GM12878 (cell line): ENCODE results near the gene VCX2. TPM values are rescaled to one million over a fixed set of nuclear protein-coding genes. Genes with fewer than 3 reads are reported as not detected.
"Not testable (repeated sequence)": the region's sequence is repeated elsewhere in the genome, so short reads cannot be mapped to it uniquely, and the experiment has no call there.

ENCODE experiments used
- ATAC-seq: fragments of 200-7000 bp; cut with Tn5 transposase; 3 replicates; pipeline ENCODE4 v1.9.1; 2020; ENCODE audit warnings: mild to moderate bottlenecking, moderate library complexity
- BruUV-seq: library from RNA; stranded (reverse); fragments of 400-500 nt; replicated peaks from 2 replicates; lab custom pipeline; 2021; lab: Mats Ljungman, UMichigan
- CTCF ChIA-PET: fragments of 300-600 bp; sonication (Branson Sonifier 250); formaldehyde crosslinking; extraction: SDS; loops from one replicate; lab custom pipeline; 2021; ENCODE audit warnings: inconsistent platforms; lab: Yijun Ruan, JAX
- POLR2A ChIA-PET: fragments of 350-600 bp; formaldehyde crosslinking; extraction: SDS; loops from one replicate; lab custom pipeline; 2021; ENCODE audit warnings: inconsistent platforms; lab: Charles Lee
- RAD21 ChIA-PET: fragments of 300-600 bp; sonication (Branson Sonifier 250); formaldehyde crosslinking; loops from one replicate; lab custom pipeline; 2023; ENCODE audit warnings: antibody characterized with exemption; ENCODE audit not compliant: unreplicated experiment; lab: Charles Lee
- SMC1A ChIA-PET: fragments of 300-600 bp; sonication (Branson Sonifier 250); formaldehyde crosslinking; loops from one replicate; lab custom pipeline; 2023; ENCODE audit not compliant: unreplicated experiment, uncharacterized antibody; lab: Charles Lee
- DNase-seq: peaks from one replicate; pipeline ENCODE4 v3.0.0-alpha.2; 2011; ENCODE audit warnings: low read depth, low spot score
- FAIRE-seq: peaks from 3 replicates; lab custom pipeline; 2011; peaks lifted over from hg19 to GRCh38; lab: Jason Lieb, UNC
- H2AFZ ChIP-seq: 2 replicates; pipeline ENCODE4 v1.6.0; 2011; ENCODE audit warnings: low read depth, low read length, control low read depth; ENCODE audit not compliant: control insufficient read depth
- H3K27ac ChIP-seq: 2 replicates; pipeline ENCODE4 v1.5.1; 2011; ENCODE audit warnings: control low read depth; ENCODE audit not compliant: control insufficient read depth, insufficient read depth
- H3K27me3 ChIP-seq, 2 experiments: replicated peaks in 1 of 2; 2 replicates each; pipeline versions ENCODE4 v1.6.0 to v1.6.1; 2011; ENCODE audit warnings: low read length in 1 of 2; ENCODE audit not compliant: control insufficient read depth in 2 of 2, insufficient read depth in 2 of 2
- H3K36me3 ChIP-seq, 2 experiments: 2 replicates each; pipeline ENCODE4 v1.5.1; 2011; ENCODE audit warnings: low read length in 1 of 2; ENCODE audit not compliant: control insufficient read depth in 2 of 2, insufficient read depth in 2 of 2
- H3K4me1 ChIP-seq: 2 replicates; pipeline ENCODE4 v1.6.1; 2011; ENCODE audit warnings: mild to moderate bottlenecking, low read length, moderate library complexity, mixed read lengths; ENCODE audit not compliant: control insufficient read depth, insufficient read depth
- H3K4me2 ChIP-seq: 2 replicates; pipeline ENCODE4 v1.6.0; 2011; ENCODE audit warnings: control low read depth; ENCODE audit not compliant: control insufficient read depth, insufficient read depth
- H3K4me3 ChIP-seq: fragments of 200-600 bp; sonication (generic); 2 replicates; pipeline ENCODE4 v1.5.1; 2016
- H3K79me2 ChIP-seq: 2 replicates; pipeline ENCODE4 v1.6.0; 2011; ENCODE audit warnings: low read length; ENCODE audit not compliant: control insufficient read depth, insufficient read depth
- H3K9ac ChIP-seq: 2 replicates; pipeline ENCODE4 v1.8.0; 2011; ENCODE audit warnings: low read length, control low read depth, mixed read lengths; ENCODE audit not compliant: control insufficient read depth, insufficient read depth
- H3K9me3 ChIP-seq: replicated peaks from 3 replicates; pipeline ENCODE4 v1.5.1; 2011; ENCODE audit warnings: mild to moderate bottlenecking, low read length; ENCODE audit not compliant: control insufficient read depth, insufficient read depth
- H4K20me1 ChIP-seq: 2 replicates; pipeline ENCODE4 v1.6.0; 2011; ENCODE audit not compliant: control insufficient read depth, insufficient read depth
- WGBS: methylation state at CpG from one replicate; pipeline ENCODE4 v1.1.6; 2016; ENCODE audit warnings: low lambda C conversion rate; ENCODE audit not compliant: insufficient replicate concordance, insufficient coverage; ENCODE audit errors: missing lambda C conversion rate; 5-methylcytosine and 5-hydroxymethylcytosine counted together
- in situ Hi-C: fragments of 300-500 bp; cut with MboI; formaldehyde crosslinking; loops from 9 replicates; pipeline ENCODE4 v1.14.3; 2018; ENCODE audit warnings: mixed read lengths
- intact Hi-C: fragments of 100-400 bp; cut with micrococcal nuclease; formaldehyde crosslinking; loops from one replicate; pipeline ENCODE4 v1.14.2; 2022; ENCODE audit not compliant: unreplicated experiment
- microRNA counts: library from miRNA; unstranded; fragments of <30 nt; microRNA quantifications from one replicate; lab custom pipeline; 2016
- microRNA-seq: library from miRNA; unstranded; fragments of <30 nt; microRNA quantifications from one replicate; pipeline ENCODE4, GENCODE V29; 2018
- polyA plus RNA-seq, 11 experiments: library from polyadenylated mRNA; depleted of rRNA in 4 of 11; unstranded in 6 of 11; stranded (reverse) in 5 of 11; fragments of >200 nt; fragmentation: Nextera tagmentation in 4 of 11; fragmentation: Illumina TruSeq in 1 of 11; extraction: Ambion mirVana in 4 of 11; extraction: Trizol in 1 of 11; gene quantifications; 1 replicate in 1 of 11; 2 replicates in 10 of 11; pipeline versions ENCODE4 v1.2.1 to v1.2.3, GENCODE V29; 2011 to 2016; ENCODE audit warnings: inconsistent platforms in 2 of 11, missing spikeins in 2 of 11, low read depth in 1 of 11
- small RNA-seq: library from RNA; depleted of rRNA; stranded (forward); fragments of <200 nt; gene quantifications from one replicate; pipeline ENCODE3, GENCODE V24; 2014
- total RNA-seq, 4 experiments: library from RNA; depleted of rRNA in 3 of 4; stranded (reverse); fragments of >200 nt in 3 of 4; fragmentation: Illumina TruSeq in 1 of 4; extraction: Trizol in 1 of 4; gene quantifications; 2 replicates each; pipeline versions ENCODE4 v1.2.1 to v1.2.3, GENCODE V29; 2013 to 2021

VCX2 gene
- total and polyA plus RNA-seq, 10 of the 15 experiments (the other 5 are each of a cell fraction or from before 2014, with no cell fraction given), result not detected

- H4K20me1 ChIP-seq, FAIRE-seq, H2AFZ ChIP-seq, SMC1A ChIA-PET, H3K9me3 ChIP-seq, H3K79me2 ChIP-seq, ATAC-seq, H3K36me3 ChIP-seq, CTCF ChIA-PET, RAD21 ChIA-PET, POLR2A ChIA-PET, intact Hi-C loops, DNase-seq, H3K9ac ChIP-seq, H3K27me3 ChIP-seq, H3K4me1 ChIP-seq, H3K4me3 ChIP-seq, H3K4me2 ChIP-seq, in situ Hi-C loops, BruUV-seq, H3K27ac ChIP-seq: not testable (repeated sequence)
- WGBS, result 81% methylated on average over 23 of the region's 23 CpGs
These were observed 49.7 kb downstream of the VCX2 start for GRCh38 chrX:8121391-8121790.

MicroRNA genes within 50 kb of the gene (microRNA counts, 767-probe panel; counts per million panel counts)
- microRNA hsa-miR-651 (lab: Ali Mortazavi, UCI), result 2,341 counts per million, percentile 81 among the panel's probes with 10 or more counts

Small RNA genes within 50 kb of the gene (microRNA-seq; reads per million reads assigned to microRNA genes)
- gene MIR651, result 268 reads per million, percentile 81 among the genes with 10 or more reads in this experiment

Small RNA genes within 50 kb of the gene (small RNA-seq; reads per million reads assigned to genes)
- gene MIR651, result 9.0 reads per million, percentile 94 among the genes with 10 or more reads in this experiment

Other genes with a start within 250 kb of the VCX2 start
- 24.0 and 34.6 TPM in 2 replicates for gene PNPLA4, start 243.9 kb downstream of the VCX2 start, total RNA-seq (2014; rRNA removed)
- gene PNPLA4, start 243.9 kb downstream of the VCX2 start, total RNA-seq (2014; rRNA removed; fragmentation: Illumina TruSeq; extraction: Trizol), result 16.9 and 20.2 TPM in 2 replicates
- 21.1 and 24.0 TPM in 2 replicates for gene PNPLA4, start 243.9 kb downstream of the VCX2 start, total RNA-seq (2021)
- gene PNPLA4, start 243.9 kb downstream of the VCX2 start, polyA plus RNA-seq (2011; rRNA removed), result 14.9 and 18.0 TPM in 2 replicates
- gene PNPLA4, start 243.9 kb downstream of the VCX2 start, polyA plus RNA-seq (2014; fragmentation: Illumina TruSeq; extraction: Trizol), result 35.0 and 38.5 TPM in 2 replicates
- gene PNPLA4, start 243.9 kb downstream of the VCX2 start, polyA plus RNA-seq (2014; fragmentation: Nextera tagmentation; extraction: Ambion mirVana), result 10 to 100 TPM; 35.0 to 53.0 TPM
- 22.8 and 32.2 TPM in 2 replicates for gene PNPLA4, start 243.9 kb downstream of the VCX2 start, polyA plus RNA-seq (2014; rRNA removed)
- gene PNPLA4, start 243.9 kb downstream of the VCX2 start, polyA plus RNA-seq (2016; fragmentation: Nextera tagmentation; extraction: Ambion mirVana), result 10 to 100 TPM; 42.1 to 51.4 TPM